Spinal cord (tissue), 10 donors: Measurements from ENCODE around the gene MAPK8IP2. TPM values are rescaled to one million over a fixed set of nuclear protein-coding genes. Genes with fewer than 3 reads are reported as not detected.

Source experiments
- DNase-seq, 6 donors: peaks; one replicate each; pipeline versions ENCODE4 v3.0.0 to v3.0.0-alpha.2; 2013 to 2015; ENCODE audit warnings: low spot score in 6 of 6, low read depth in 4 of 6
- H3K27ac ChIP-seq: one replicate; pipeline ENCODE4 v1.5.1; 2013; ENCODE audit warnings: low read depth, low read length, control low read depth
- H3K27me3 ChIP-seq: one replicate; pipeline ENCODE4 v1.6.1; 2013; ENCODE audit warnings: low read length; ENCODE audit not compliant: control insufficient read depth, insufficient read depth
- H3K36me3 ChIP-seq: one replicate; pipeline ENCODE4 v1.6.1; 2013; ENCODE audit warnings: low read length; ENCODE audit not compliant: control insufficient read depth, insufficient read depth
- H3K4me1 ChIP-seq: one replicate; pipeline ENCODE4 v1.6.1; 2013; ENCODE audit warnings: low read length; ENCODE audit not compliant: control insufficient read depth, insufficient read depth
- H3K4me3 ChIP-seq: one replicate; pipeline ENCODE4 v1.5.1; 2013; ENCODE audit warnings: low read depth, low read length, control low read depth
- H3K9me3 ChIP-seq: one replicate; pipeline ENCODE4 v1.6.1; 2013; ENCODE audit warnings: low read length; ENCODE audit not compliant: control insufficient read depth, insufficient read depth
- WGBS: methylation state at CpG from one replicate; pipeline ENCODE4 v1.1.5; 2013; ENCODE audit warnings: missing lambda C conversion rate; ENCODE audit not compliant: insufficient coverage; 5-methylcytosine and 5-hydroxymethylcytosine counted together
- polyA plus RNA-seq, 2 donors: library from polyadenylated mRNA; unstranded; fragments of 120-200 nt; gene quantifications; one replicate each; pipeline ENCODE4 v1.2.1, GENCODE V29; 2013; ENCODE audit not compliant: insufficient read length in 2 of 2
- total RNA-seq, 2 donors: library from RNA; depleted of rRNA in 1 of 2; stranded (reverse); fragments of 120-200 nt in 1 of 2; fragments of >200 nt in 1 of 2; gene quantifications; one replicate each; pipeline versions ENCODE4 v1.2.3 to v1.2.4, GENCODE V29; 2013 to 2014
- donor health status: healthy.

Gene MAPK8IP2
- total and polyA plus RNA-seq, 4 donors = 19.8 to 109 (median 73.1) TPM

DNA sequence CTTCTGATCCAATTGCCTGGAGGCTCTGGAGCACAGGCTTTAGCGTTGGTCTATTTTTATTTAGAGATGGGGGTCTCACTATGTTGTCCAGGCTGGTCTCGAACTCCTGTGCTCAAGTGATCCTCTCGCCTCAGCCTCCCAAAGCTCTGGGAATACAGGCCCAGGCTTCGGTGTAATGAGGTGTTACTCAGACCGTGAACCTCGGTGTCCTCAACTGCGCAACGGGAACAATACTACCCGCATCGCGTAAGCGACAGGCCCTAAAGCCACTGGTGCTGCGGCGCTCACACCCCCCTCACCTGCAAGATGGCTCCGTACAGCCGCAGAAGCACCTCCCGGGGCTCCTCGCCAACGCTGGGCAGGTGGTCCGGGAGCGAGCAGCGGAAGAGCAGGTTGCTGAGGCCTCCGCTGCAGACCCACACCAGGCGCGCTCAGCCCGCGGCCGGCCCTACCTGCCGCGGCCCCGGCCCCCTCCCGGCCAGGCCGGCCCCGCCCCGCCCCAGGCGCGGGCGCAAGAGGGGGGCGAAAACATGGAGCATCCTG is 18.6 kb upstream of the MAPK8IP2 start:
- H3K27me3 ChIP-seq = no peaks in the 10 kb centered on the region

DNA sequence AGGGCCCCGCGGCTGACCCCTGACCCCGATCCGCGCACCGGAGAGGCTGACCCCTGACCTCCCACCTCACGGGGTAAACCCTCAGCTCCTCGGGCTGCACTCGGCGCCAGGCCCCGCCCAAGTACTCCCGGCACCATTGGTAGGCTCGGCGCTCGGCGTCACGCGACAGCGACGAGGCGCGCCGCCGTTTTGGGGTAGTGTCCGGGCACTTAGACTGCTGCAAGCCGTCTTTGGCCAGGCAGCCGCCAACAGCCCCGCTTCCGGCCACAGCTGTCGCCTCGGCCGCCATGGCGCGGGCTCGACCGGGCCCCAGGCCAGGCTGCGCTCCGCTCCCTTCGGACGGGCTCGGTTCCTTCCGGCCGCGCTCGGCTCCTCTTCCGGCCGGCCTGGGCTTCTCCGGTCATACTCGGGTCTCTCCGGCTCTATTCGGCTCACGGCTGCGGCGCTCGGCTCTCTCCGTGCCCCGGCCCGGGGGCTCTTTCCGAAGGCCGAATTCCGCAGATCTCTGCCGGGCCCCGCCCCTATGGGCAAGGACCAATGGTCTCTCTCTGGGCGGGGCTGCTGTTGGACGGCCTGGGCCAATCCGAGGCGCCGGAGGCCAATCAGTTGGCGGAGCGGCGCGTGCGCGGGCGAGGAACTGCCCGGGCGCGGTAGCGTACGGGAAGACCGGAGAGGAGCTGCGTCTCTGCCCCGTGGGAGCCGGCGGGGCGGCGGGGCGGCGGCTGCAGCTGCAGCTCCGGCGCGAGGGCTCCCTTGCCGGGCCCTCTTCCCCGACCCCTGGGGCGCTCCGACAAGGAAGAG is 17.9 kb upstream of the MAPK8IP2 start, which contains the start of gene CHKB:
Gene CHKB, minus strand, starts transcription at position 357 of the 801 bp plus-strand sequence. Its CDS starts 68 bp downstream, at position 289.
- DNase-seq = peak; percentile 94 to 100 (median 98)
- WGBS = under 1% methylated on average over 96 of the region's 96 CpGs

More for the DNA sequence above, 18.6 kb upstream of the MAPK8IP2 start:
- Histone ChIP-seq H3K27ac (peak overlapping the region; percentile 88), H3K4me1 (peaks cover 39% of the 10 kb centered on the region), H3K4me3 (peak overlapping the region; percentile 89), H3K9me3 (no peaks in the 10 kb centered on the region), H3K36me3 (peaks cover 41% of the 10 kb centered on the region)
- peak in 1 of 6 donors; percentile 60 for DNase-seq
- 5% methylated on average over 38 of the region's 39 CpGs for WGBS

DNA sequence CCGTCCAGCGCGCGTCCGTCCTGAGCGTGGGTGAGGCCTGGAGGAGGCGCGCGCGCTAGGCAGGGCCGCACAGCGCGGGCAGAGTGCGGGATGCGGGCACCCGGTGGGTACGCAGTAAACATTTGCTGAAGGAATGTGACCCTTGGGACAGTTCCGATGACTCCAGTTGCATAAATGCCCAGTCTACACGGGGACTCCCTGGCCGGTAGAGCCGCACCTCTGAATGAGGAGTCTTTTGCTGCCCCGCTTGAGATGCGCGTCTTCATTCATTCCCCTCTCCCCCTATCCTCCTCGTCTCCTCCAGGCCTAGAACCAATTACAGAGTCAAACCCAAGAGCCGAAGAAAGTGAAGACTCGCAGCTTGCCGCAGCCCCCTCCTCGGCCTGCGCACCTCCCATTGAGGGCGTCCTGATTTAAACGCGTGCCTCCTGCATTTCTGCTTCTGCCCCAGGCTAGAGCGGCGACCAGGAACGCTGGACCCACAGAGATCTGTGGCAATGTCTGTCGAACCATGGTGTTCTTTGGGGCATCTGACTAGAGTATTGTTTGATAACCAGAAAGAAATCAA is 17.2 kb upstream of the MAPK8IP2 start:
- peaks cover 34% of the 10 kb centered on the region for H3K4me1 ChIP-seq
- 6% methylated on average over 37 of the region's 37 CpGs for WGBS
- H3K27ac ChIP-seq = no peak overlapping the region
- H3K9me3 ChIP-seq = no peaks in the 10 kb centered on the region
- no peak for DNase-seq
- H3K27me3 ChIP-seq = no peaks in the 10 kb centered on the region
- H3K36me3 ChIP-seq = peaks cover 36% of the 10 kb centered on the region
- H3K4me3 ChIP-seq = peak overlapping the region; percentile 49

More for the DNA sequence above, 17.9 kb upstream of the MAPK8IP2 start, which contains the start of gene CHKB:
- no peaks in the 10 kb centered on the region for H3K27me3 ChIP-seq
- H3K27ac ChIP-seq = peak within 1 kb of the TSS; percentile 88
- peak within 1 kb of the TSS; percentile 89 for H3K4me3 ChIP-seq
- no peaks in the 10 kb centered on the region for H3K9me3 ChIP-seq
- peaks cover 39% of the 10 kb centered on the region for H3K4me1 ChIP-seq
- peaks cover 37% of the 10 kb centered on the region for H3K36me3 ChIP-seq

DNA sequence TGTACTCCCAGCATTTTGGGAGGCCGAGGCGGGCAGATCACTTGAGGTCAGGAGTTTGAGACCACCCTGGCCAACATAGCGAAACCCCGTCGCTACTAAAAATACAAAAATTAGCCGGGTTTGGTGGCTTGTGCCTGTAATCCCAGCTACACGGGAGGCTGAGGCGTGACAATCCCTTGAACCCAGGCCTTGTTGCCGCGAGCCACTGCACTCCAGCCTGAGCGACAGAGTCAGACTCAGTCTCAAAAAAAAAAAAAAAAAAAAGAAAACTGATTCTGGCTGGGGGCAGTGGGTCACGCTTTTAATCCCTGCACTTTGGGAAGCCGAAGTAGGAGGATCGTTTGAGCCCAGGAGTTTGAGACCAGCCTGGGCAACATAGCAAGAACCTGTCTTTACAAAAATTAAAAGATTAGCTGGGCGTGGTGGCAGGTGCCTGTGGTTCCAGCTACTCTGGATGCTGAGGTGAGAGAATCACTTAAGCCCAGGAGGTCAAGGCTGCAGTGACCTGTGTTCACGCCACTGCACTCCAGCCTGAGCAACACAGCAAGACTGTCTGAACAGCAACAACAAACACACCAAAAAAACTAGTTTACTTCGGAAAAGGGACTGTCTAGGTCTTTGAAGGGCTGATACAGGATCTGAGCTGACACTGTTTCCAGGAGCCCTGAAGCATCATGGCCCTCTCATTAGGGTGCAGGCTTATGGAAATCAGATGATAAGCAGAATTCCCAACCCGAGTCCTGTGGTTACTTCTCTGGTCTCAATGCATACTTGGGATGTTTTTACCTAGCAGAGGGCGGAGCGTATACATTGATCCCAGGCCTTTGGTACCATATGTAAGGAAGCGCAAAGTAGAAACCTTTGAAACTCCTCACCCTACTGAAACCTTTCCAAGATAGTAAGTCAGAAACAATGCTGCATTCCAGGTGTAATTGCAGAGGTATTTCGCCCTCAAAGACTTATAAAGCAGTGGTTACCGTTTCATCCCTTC is 16.2 kb upstream of the MAPK8IP2 start:
- Histone ChIP-seq H3K4me3 (no peak overlapping the region), H3K4me1 (peaks cover 23% of the 10 kb centered on the region), H3K9me3 (no peaks in the 10 kb centered on the region), H3K27ac (no peak overlapping the region), H3K36me3 (peaks cover 26% of the 10 kb centered on the region), H3K27me3 (no peaks in the 10 kb centered on the region)
- 95% methylated on average over 19 of the region's 23 CpGs for WGBS
- DNase-seq = no peak

DNA sequence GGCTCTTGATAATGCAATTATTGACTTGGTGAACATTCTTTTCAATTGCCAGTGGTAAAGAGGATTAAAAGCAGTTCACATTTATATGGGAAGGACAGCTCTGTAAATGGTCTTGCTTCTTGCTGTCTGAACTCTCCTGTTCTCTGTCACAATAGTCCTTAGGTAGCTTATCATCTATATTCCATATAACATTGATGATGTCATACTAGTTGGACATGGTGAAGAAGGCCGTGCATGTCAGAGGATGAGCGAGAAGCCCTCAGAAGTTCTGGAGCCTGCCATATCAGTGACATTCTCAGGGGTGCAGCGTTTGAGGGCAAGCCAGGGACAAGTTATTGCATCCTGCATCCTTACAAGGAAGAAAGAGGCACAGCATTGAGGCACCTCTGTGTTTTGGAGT is 15.4 kb upstream of the MAPK8IP2 start:
- H3K9me3 ChIP-seq = no peaks in the 10 kb centered on the region
- DNase-seq = no peak
- peaks cover 21% of the 10 kb centered on the region for H3K4me1 ChIP-seq
- H3K27me3 ChIP-seq = no peaks in the 10 kb centered on the region
- H3K36me3 ChIP-seq = peaks cover 17% of the 10 kb centered on the region
- no peak overlapping the region for H3K27ac ChIP-seq
- H3K4me3 ChIP-seq = no peak overlapping the region
- 94% methylated on average over 2 of the region's 3 CpGs for WGBS

DNA sequence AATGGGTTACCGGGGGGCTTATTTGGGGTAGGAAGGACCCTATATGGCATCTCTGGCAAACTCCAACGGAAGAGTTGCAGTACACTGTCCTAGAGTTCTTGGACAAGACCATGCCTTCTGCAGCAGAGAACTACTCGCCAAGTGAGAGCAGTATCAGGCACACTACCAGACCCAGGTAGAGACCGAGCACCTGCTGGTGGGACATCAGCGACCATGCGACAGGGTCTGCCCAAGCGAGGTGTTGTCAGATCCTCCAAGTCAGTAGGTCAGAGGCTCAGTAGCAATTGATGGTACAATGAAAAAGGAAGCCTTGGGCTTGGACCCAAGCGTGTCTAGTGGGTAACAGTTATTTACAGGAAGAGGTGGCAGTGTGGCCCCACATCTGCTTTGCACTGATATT is 14.8 kb upstream of the MAPK8IP2 start:
- Histone ChIP-seq H3K4me3 (no peak overlapping the region), H3K9me3 (no peaks in the 10 kb centered on the region), H3K27ac (no peak overlapping the region), H3K27me3 (no peaks in the 10 kb centered on the region), H3K36me3 (peaks cover 13% of the 10 kb centered on the region), H3K4me1 (peaks cover 21% of the 10 kb centered on the region)
- DNase-seq = no peak
- WGBS = 97% methylated on average over 8 of the region's 8 CpGs

DNA sequence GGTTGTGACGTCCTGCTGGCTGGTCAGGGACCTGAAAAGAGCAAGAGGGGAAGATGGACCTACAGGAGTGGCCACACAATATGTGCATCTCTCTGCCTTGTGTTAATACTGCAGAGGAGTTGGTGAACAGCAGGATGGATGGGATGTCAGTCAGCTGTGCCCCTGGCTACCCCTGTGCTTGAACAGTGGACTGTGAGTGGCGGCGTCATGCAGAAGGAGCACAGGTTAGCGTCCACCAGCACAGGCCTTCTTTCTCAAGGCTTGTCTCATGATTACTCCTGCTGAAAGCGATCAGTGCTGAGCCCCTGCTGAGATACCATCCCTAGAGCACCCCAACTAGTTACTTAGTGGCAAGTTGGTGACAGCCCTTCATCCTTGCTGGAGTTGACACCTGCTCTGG is 14.2 kb upstream of the MAPK8IP2 start:
- Histone ChIP-seq H3K36me3 (peaks cover 7% of the 10 kb centered on the region), H3K4me1 (peaks cover 16% of the 10 kb centered on the region), H3K9me3 (no peaks in the 10 kb centered on the region), H3K4me3 (no peak overlapping the region), H3K27me3 (no peaks in the 10 kb centered on the region), H3K27ac (no peak overlapping the region)
- no peak for DNase-seq
- 85% methylated on average over 5 of the region's 5 CpGs for WGBS

DNA sequence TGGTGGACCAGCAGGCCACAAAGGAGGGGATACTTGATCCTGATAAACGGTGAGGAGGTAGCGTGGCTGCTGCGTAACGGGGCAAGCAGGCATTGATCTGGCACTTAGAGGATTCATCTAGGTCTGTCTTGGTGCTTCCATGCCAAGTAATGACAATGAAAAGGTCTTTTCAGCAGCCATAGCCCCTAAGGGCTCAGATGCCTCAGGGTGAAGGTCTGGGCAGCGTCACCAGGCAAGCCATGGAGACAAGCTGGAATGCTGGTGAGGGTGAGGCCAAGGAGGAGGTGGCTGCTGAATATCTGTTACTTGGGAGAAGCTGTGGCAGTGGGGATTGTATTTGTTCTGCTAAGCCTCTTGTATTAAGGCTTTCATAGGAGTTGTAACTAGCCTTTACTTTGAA is 13.2 kb upstream of the MAPK8IP2 start:
- peaks cover 9% of the 10 kb centered on the region for H3K4me1 ChIP-seq
- whole genome bisulfite sequencing = 84% methylated on average over 5 of the region's 5 CpGs
- no peaks in the 10 kb centered on the region for H3K27me3 ChIP-seq
- peaks cover 3% of the 10 kb centered on the region for H3K36me3 ChIP-seq
- no peak for DNase-seq
- no peak overlapping the region for H3K4me3 ChIP-seq
- H3K9me3 ChIP-seq = no peaks in the 10 kb centered on the region
- H3K27ac ChIP-seq = no peak overlapping the region

DNA sequence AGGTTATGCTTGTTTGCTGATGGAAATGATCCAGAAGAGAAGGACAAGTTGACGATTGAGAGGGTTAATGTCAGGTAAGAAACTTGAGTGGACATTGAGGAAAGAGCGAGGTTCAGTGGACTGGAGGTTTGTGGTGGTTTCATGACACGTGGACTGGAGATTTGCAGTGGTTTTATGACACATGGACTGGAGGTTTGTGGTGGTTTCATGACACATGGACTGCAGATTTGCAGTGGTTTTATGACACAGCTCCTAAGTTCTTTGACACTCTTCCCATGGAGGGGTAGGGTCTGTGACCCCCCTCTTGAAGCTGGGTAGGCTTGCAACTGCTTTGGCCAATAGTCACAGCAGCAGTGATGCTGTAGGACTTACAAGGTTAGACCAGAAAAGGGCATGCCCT is 5.4 kb upstream of the MAPK8IP2 start:
- H3K36me3 ChIP-seq = peaks cover 7% of the 10 kb centered on the region
- H3K27ac ChIP-seq = no peak overlapping the region
- no peak for DNase-seq
- no peak overlapping the region for H3K4me3 ChIP-seq
- no peaks in the 10 kb centered on the region for H3K9me3 ChIP-seq
- peaks cover 8% of the 10 kb centered on the region for H3K4me1 ChIP-seq
- H3K27me3 ChIP-seq = no peaks in the 10 kb centered on the region
- WGBS = 97% methylated on average over 3 of the region's 3 CpGs
